ENCODE results near the gene CDKN2AIPNL. TPM values are rescaled to one million over a fixed set of nuclear protein-coding genes. Genes with fewer than 3 reads are reported as not detected.

Gene CDKN2AIPNL
- total and polyA plus RNA-seq, 2 of the 8 experiments (the other 6 are each of a cell fraction or from before 2014, with no cell fraction given), result 40.0 to 56.3 TPM

DNA sequence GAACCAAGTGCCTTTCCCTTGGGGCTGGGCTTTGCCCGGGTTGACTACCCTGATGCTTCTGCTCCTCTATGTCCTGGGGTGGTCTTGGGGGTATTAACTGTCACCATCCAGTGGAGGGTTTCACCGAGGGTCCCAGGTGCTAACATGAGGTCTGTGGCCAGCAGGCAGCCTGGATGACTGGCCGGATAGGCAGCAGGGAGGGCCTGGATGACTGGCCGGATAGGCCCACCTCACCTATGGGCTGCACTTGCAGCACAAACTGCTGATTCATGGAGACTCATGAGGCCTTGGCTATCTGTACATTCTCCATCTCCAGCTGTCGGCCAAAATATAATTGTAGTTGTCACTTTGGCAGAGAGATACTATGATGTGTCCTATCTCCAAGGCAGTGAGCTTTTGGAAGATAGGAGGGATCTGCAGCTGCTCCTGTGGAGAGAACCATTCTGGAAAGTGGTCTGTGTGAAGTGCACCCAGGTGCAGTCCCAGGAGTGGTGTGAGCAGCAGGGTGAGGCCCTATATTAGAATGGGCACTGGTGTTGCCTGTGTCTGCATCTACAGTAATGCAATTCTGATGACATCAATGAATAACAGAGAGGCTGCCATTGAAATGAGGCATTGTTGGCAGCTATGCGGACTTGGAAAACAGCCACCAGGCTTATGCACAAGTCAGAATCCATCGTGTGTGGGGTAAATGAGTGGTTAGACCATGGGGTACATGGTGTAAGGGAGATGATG lies 26.3 kb upstream of the CDKN2AIPNL start (continued):
- no peak for TF ChIP-seq RXRA (IDR thresholded peaks at IDR 0.05; ENCODE audit: insufficient read depth, low read depth, low read length)
- TF ChIP-seq ASH2L (IDR thresholded peaks at IDR 0.05; ENCODE audit: low read length), result no peak
- TF ChIP-seq RFX5 (IDR thresholded peaks at IDR 0.05; ENCODE audit: borderline replicate concordance, low read depth, low read length), result no peak
- TF ChIP-seq, protein P1, sequence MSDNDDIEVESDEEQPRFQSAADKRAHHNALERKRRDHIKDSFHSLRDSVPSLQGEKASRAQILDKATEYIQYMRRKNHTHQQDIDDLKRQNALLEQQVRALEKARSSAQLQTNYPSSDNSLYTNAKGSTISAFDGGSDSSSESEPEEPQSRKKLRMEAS (IDR thresholded peaks at IDR 0.05), result no peak
